HG03565 (cell line): ENCODE measurements around the gene SLC35F1.

Experiments
- ATAC-seq: cut with Tn5 transposase; IDR thresholded peaks from one replicate; pipeline ENCODE4 v1.9.1; 2021; ENCODE audit warnings: mild to moderate bottlenecking, moderate library complexity; ENCODE audit not compliant: unreplicated experiment

SLC35F1 gene

DNA sequence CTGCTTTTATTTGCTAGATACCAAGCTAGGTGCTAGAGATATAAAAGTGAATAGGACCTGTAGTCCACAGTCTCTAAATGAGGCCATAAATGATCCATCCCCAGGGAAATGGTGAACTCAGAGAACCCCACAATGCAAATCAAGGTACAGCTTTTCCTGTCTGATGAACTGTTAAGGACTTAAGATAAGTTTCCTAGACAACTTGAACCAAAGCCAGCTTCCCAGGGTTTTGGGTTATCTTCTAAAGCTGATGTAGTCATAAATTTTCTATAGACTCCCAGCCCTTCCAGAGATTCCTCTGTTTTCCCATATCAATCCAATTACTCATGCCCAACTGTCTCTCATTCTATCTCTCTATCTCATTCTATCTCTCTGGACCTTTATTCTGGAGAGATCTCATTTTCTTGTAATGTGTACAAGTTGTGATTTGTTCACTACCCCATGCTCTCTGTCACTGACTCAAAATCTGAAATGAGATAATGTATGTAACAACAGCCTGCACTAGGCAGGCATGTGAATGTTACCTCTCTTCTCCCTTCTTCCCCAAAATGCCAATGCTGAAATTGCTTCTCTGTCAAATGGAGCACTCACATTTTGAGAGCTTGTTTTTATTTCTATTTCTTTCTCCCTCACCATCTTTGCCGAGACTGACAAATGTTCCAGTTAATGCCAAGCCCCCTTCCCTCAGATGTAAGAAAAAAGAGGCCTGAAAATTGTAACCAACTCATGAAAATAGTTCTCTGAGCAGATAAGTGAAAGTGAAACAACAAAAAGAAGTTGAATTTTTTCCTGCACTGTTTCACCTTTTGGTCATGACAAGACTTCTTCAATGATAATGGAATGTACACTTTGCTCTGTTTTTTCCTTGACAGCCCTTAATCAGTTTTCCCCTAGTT is 279.9 kb downstream of the SLC35F1 start:
- peak; percentile 50 for ATAC-seq

GRCh38 chr6:118187568-118188164 is 280.6 kb downstream of the SLC35F1 start:
- peak; percentile 35 for ATAC-seq

DNA sequence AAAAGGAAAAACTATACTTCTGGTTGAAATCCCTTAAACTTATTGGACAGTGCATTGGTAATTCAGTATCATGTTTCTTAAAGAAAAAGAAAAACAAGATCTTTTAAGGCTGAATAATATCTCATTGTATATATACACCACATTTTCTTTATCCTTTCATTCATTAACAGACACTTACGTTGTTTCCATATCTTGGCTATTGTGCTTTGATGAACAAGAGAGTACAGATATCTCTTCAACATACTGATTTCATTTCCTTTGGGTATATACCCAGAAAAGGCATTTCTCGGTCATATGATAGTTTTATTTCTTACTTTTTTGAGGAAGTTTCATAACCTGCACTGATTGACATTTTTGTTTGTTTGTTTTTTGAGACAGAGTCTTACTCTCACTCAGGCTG is 281.5 kb downstream of the SLC35F1 start:
- ATAC-seq: no peak

GRCh38 chr6:118197539-118197938 is 290.5 kb downstream of the SLC35F1 start:
- no peak for ATAC-seq

- no peak for ATAC-seq
Observed at GRCh38 chr6:118198746-118199145, 291.7 kb downstream of the SLC35F1 start.

DNA sequence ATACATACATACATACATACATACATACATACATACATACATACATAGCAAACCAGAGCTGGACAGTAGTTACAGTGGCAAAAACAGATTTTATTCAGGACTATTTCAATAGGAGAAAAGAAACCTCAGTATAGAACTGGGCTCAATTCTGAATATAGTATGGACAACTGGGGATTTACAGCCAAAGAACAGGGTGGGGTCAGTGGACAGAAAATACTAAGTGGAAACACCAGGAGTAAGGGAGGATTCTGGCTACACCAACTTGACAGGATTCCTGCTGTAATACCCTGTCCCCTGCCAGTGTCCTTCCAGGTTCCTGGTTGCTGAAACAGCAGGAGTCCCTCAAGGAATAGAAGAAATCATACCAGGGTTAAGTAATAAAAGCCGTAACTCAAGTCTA is 293.1 kb downstream of the SLC35F1 start:
- no peak for ATAC-seq

GRCh38 chr6:118202517-118202916 is 295.5 kb downstream of the SLC35F1 start:
- no peak for ATAC-seq

DNA sequence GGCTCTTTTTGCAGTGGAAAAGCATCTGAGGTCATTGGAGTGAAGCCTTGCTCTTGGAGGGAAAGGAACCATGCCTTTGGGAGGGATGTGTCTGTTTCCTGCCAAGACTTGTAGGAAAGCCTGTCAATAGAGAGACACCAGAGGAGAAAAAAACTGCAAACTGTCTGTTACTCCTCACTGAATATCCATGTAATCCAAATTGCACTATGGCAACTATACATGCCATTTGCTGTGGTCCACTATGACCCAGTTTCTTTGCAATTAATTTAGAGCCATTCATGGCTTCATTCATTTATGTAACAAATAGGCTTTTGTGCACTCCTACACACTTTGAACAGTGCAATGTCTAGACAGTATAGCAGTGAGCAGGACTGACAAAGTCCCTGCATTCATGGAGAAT is 296.5 kb downstream of the SLC35F1 start:
- no peak for ATAC-seq

- ATAC-seq: no peak
Observed at GRCh38 chr6:118206221-118206620, 299.2 kb downstream of the SLC35F1 start.

- no peak for ATAC-seq
Observed at GRCh38 chr6:118207947-118208346, 300.9 kb downstream of the SLC35F1 start.

DNA sequence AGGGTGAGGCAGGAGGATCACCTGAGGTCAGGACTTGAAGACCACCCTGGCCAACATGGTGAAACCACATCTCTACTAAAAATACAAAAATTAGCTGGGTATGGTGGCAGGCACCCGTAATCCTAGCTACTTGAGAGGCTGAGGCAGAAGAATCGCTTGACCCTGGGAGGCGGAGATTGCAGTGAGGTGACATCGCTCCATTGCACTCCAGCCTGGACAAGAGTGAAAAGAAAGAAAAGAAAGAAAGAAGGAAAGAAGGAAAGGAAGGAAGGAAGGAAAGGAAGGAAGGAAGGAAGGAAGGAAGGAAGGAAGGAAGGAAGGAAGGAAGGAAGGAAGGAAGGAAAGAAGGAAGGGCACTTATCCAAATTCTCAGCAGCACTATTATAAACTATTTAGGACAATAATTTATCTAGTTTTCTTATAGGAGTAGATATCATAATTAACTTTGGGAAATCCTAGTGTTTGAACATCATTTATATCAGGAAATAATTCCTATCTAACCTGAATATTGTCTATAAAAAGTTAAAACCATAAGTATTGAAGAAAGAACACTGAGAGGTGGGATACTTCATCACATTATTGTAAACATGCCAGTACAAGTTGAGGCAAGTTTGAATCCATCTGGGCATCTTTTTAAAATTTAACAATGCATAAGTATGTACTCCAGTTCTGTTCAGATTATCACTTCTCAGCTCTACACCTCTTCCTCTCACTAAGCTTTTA is 305.5 kb downstream of the SLC35F1 start:
- ATAC-seq: no peak

DNA sequence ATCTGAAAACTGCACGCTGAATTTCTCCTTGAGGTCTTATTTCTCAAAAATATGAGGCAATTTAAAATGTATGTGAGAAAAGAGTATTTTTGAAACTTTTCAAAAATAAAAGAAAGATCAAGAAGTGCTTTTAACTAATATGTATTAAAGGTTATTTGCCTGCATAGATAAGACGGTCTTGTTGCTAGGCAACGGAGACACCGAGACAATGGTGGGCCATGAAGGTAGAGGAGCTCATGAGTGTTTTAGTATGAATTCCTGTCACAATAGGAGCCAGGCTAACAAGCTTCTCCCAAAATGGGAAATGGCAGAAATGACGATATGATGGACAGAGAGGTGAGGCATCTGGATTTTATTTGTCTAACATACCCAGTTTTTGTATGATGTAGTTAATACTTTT is 308.2 kb downstream of the SLC35F1 start:
- no peak for ATAC-seq

DNA sequence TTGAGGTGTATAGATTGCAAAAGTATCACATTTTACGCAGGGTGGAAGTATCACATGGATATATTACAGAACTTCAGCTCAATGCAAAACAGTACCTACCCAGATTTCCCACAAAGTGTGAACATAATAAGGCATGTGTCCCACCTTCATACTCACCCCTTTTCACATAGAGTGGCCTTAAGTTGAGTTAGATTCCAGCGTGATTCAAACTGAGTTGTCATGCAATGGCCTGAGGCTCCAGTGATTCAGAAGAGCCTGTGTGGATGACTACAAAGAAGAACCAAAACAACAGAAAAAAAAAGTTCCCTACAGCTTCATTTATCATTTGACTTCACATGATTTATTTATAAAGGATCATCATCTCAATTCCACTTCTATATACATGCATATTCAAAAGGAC is 309.7 kb downstream of the SLC35F1 start:
- ATAC-seq: no peak

DNA sequence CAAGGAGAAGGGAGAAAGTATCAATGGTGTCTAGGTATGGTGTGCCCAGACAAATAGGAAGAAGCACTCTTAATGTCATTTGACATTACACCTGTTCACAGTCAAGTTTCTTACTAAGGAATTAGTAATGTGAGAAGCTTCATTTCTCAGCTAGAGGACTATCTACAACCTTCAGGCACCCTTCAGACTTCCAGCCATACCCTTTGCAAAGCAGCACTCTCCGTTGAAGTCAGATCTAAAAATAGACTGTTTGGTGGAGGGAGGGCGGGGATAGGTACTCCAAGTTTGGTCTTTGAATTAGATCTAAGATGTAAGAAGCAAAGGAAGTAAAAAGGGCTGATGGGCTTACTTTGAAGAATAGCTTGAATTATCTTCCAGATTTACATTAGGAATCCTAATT is 311.1 kb downstream of the SLC35F1 start:
- no peak for ATAC-seq

- ATAC-seq: no peak
Observed at GRCh38 chr6:118220429-118221128, 313.5 kb downstream of the SLC35F1 start.

DNA sequence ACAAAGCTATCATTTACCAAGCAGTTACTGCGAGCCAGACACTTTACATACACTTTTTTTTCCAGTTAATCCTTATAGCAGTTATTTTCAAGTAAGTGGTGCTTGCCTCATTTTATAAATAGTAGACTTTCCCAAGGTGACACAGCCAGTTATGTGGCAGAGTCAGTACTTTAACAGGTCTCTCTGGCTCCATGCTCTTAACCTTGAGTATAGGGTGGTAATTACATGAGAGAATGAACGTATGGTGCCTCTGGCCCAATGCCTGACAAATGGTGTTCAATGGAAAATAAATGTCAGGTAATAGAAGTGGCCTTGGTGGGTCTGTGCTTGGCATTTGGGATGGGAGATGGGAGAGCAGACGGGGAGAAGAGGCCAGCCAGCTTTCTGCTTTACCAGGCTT is 316.3 kb downstream of the SLC35F1 start:
- no peak for ATAC-seq

- ATAC-seq: no peak
Observed at GRCh38 chr6:118228886-118229285, 321.8 kb downstream of the SLC35F1 start.

DNA sequence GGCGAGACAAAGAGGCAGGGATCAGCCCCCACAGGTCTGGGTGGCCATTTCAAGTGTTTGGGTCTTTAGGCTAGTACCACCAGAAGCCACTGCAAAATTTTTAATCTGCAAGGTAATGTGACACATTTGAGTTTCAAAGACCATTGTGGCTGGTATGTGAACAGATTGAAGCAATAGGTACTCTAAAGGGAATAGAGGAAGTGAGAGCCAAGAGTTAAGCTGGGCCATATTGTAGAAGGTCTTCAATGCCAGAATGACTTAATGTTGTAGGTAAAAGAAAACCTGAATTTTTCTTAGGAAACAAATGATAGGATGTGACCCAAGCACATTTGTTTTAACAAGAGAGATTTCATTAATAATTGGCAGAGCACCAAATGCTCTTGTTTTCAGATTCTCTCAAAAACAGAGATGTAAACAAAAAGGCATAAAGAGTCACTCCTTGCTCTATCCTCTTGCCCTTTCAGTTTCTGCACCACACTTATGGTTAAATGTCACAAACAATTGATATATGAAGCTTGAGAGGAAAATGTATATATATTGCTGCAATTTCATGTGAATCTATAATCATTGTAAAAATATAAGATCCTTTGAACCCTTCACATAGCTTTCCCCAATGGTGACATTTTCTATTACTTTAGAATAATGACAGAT is 333.9 kb downstream of the SLC35F1 start:
- ATAC-seq: peak; percentile 86

DNA sequence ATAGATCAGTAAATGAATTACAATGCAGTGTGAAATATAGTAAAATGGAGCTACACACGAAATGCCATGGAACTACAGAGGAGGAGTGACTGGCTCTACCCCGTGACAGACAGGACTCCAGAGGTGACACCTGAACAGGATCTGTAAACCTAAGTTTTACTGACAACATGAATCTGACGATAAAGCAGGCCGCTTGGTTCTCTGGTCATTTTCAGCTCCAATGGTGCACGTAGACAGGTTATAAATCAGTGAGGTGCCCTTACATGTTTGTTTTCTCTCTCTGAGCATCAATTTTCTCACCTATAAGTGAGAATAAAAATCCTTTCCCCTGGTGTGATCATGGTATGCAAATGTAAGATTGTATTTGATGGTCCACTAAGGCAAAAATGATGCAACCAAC is 339.3 kb downstream of the SLC35F1 start:
- ATAC-seq: no peak

DNA sequence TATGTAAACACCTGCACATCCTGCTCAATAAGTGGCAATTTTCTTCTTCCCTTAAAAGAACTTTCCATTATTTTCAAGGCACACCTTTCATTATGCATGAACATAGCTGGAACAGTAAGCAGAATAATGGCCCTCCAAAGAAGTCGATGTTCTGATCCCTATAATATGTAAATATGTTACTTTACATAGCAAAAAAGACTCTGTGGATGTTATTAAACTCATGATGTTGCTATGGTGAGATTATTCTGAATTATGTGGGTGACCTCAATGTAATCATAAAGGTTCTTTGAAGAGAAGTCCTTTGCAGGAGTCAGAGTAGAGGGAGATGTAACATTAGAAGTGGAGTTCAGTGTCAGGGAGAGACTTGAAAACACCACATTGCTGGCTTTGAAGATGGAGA is 341.1 kb downstream of the SLC35F1 start:
- no peak for ATAC-seq

- ATAC-seq: no peak
Observed at GRCh38 chr6:118249680-118250079, 342.6 kb downstream of the SLC35F1 start.
